ENCODE results near the gene HPD.
"Not testable (repeated sequence)": the region's sequence is repeated elsewhere in the genome, so short reads cannot be mapped to it uniquely, and the experiment has no call there.

The HPD gene

GRCh38 chr12:121858662-121859572, at the start of gene HPD:
HPD (minus strand) TSS chr12:121858859; CDS start chr12:121858823, 36 bp downstream.
- DNase-seq: no peak

- DNase-seq: no peak
Measured at GRCh38 chr12:121905746-121906145, 47.1 kb upstream of the HPD start.

GRCh38 chr12:121903202-121903601, 44.5 kb upstream of the HPD start:
- DNase-seq: no peak

- DNase-seq: no peak
Measured at GRCh38 chr12:121899590-121899989, 40.9 kb upstream of the HPD start.

GRCh38 chr12:121898287-121898686, 39.6 kb upstream of the HPD start:
- DNase-seq: no peak

- no peak for DNase-seq
Measured at GRCh38 chr12:121894633-121895032, 36.0 kb upstream of the HPD start.

- DNase-seq: no peak
Measured at GRCh38 chr12:121893961-121894460, 35.4 kb upstream of the HPD start.

GRCh38 chr12:121892673-121893561, 34.3 kb upstream of the HPD start:
- DNase-seq: no peak

- not testable (repeated sequence) for DNase-seq
Measured at GRCh38 chr12:121889661-121890060, 31.0 kb upstream of the HPD start.

- DNase-seq: no peak
Measured at GRCh38 chr12:121889274-121889624, 30.6 kb upstream of the HPD start.

GRCh38 chr12:121888478-121889273, 30.0 kb upstream of the HPD start, which contains the start of gene PSMD9:
PSMD9 (plus strand) TSS chr12:121888790; CDS start chr12:121888857, 67 bp downstream.
- peak; percentile 92 to 95 for DNase-seq

- no peak for DNase-seq
Measured at GRCh38 chr12:121888083-121888477, 29.4 kb upstream of the HPD start.

- not testable (repeated sequence) for DNase-seq
Measured at GRCh38 chr12:121885129-121885528, 26.5 kb upstream of the HPD start.

GRCh38 chr12:121883315-121883660, 24.6 kb upstream of the HPD start:
- DNase-seq: no peak

GRCh38 chr12:121876080-121876447, 17.4 kb upstream of the HPD start:
- not testable (repeated sequence) for DNase-seq

- no peak for DNase-seq
Measured at GRCh38 chr12:121875582-121875981, 16.9 kb upstream of the HPD start.

- DNase-seq: no peak
Measured at GRCh38 chr12:121874071-121874470, 15.4 kb upstream of the HPD start.

- DNase-seq: no peak
Measured at GRCh38 chr12:121873216-121873569, 14.5 kb upstream of the HPD start.

- no peak for DNase-seq
Measured at GRCh38 chr12:121872546-121873215, 14.0 kb upstream of the HPD start.

GRCh38 chr12:121871467-121871866, 12.8 kb upstream of the HPD start:
- no peak for DNase-seq

- DNase-seq: not testable (repeated sequence)
Measured at GRCh38 chr12:121869229-121869628, 10.6 kb upstream of the HPD start.

GRCh38 chr12:121866331-121866730, 7.7 kb upstream of the HPD start:
- DNase-seq: no peak

All from hippocampal formation (tissue), 2 donors.